ENCODE measurements around the gene CRHR1.

DNA sequence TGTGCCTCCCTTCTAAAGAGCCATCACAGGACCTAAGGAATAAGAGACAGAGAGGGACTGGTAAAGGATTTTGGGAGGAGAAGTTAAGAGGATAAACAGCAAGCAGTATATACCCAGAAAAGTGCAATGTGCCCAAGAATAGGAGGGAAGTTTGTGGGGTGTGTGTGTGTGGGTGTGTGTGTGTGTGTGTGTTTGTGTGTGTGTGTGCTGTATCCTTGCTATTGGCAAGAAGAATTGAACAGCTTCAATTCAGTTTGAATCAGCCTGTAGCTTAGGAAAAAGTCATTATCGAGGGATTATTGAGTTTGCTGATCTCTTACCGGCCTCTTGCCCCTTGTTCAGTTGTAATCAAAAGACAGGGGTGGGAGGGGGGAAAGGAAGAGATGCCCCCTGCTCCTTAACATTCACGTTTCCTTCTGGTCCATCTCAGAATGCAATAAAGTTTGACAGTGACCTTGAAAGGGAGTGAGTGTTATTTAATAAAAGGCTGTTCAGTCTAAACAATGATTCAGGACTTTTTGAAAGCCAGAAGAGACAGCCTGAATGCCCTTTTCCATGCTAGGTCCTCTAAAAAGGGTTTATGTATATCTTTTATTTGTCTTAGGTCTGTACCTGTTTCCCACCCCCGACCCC lies 86.3 kb downstream of the CRHR1 start:
- TF ChIP-seq POLR2A (IDR thresholded peaks at IDR 0.05; ENCODE audit: low read depth, low read length) (no peak), POU2F2 (IDR thresholded peaks at IDR 0.05; ENCODE audit: low read depth, low read length) (no peak), POLR2AphosphoS5 (IDR thresholded peaks at IDR 0.05; ENCODE audit: low read depth, low read length) (no peak), TAF1 (IDR thresholded peaks at IDR 0.05; ENCODE audit: low read depth, low read length) (no peak)
